Muscle of leg (tissue), 11 donors: ENCODE data around the gene PRSS50. TPM values are rescaled to one million over a fixed set of nuclear protein-coding genes. Genes with fewer than 3 reads are reported as not detected.

Experiments
- DNase-seq: peaks from one replicate; pipeline ENCODE4 v3.0.0; 2013
- H3K27ac ChIP-seq: one replicate; pipeline ENCODE4 v1.5.1; 2013; ENCODE audit warnings: mild to moderate bottlenecking, low read length, control low read depth
- H3K27me3 ChIP-seq: one replicate; pipeline ENCODE4 v1.6.1; 2013; ENCODE audit warnings: low read length; ENCODE audit not compliant: control insufficient read depth, insufficient read depth
- H3K36me3 ChIP-seq: one replicate; pipeline ENCODE4 v1.6.1; 2013; ENCODE audit warnings: low read length; ENCODE audit not compliant: control insufficient read depth, insufficient read depth
- H3K4me1 ChIP-seq: one replicate; pipeline ENCODE4 v1.6.1; 2013; ENCODE audit warnings: low read length; ENCODE audit not compliant: control insufficient read depth, insufficient read depth
- H3K4me3 ChIP-seq: one replicate; pipeline ENCODE4 v1.5.1; 2013; ENCODE audit warnings: low read length, control low read depth
- H3K9me3 ChIP-seq: replicated peaks from 2 replicates; pipeline ENCODE4 v1.6.1; 2013; ENCODE audit warnings: low read depth, low read length; ENCODE audit not compliant: control insufficient read depth
- WGBS: methylation state at CpG from one replicate; pipeline ENCODE4 v1.1.5; 2013; ENCODE audit warnings: missing lambda C conversion rate; ENCODE audit not compliant: insufficient coverage; 5-methylcytosine and 5-hydroxymethylcytosine counted together
- polyA plus RNA-seq, 8 donors: library from polyadenylated mRNA; unstranded; fragments of 120-200 nt; gene quantifications; one replicate each; pipeline versions ENCODE4 v1.2.1 to v1.2.3, GENCODE V29; 2013; ENCODE audit warnings: inconsistent platforms in 1 of 8, low replicate concordance in 1 of 8; ENCODE audit not compliant: insufficient read length in 8 of 8, insufficient read depth in 1 of 8
- total RNA-seq: library from RNA; stranded (reverse); fragments of 120-200 nt; gene quantifications from one replicate; pipeline ENCODE4 v1.2.4, GENCODE V29; 2013

Gene PRSS50
- total and polyA plus RNA-seq, 9 donors = 0.06 to 0.44 (median 0.12) TPM; not detected in 1

DNA sequence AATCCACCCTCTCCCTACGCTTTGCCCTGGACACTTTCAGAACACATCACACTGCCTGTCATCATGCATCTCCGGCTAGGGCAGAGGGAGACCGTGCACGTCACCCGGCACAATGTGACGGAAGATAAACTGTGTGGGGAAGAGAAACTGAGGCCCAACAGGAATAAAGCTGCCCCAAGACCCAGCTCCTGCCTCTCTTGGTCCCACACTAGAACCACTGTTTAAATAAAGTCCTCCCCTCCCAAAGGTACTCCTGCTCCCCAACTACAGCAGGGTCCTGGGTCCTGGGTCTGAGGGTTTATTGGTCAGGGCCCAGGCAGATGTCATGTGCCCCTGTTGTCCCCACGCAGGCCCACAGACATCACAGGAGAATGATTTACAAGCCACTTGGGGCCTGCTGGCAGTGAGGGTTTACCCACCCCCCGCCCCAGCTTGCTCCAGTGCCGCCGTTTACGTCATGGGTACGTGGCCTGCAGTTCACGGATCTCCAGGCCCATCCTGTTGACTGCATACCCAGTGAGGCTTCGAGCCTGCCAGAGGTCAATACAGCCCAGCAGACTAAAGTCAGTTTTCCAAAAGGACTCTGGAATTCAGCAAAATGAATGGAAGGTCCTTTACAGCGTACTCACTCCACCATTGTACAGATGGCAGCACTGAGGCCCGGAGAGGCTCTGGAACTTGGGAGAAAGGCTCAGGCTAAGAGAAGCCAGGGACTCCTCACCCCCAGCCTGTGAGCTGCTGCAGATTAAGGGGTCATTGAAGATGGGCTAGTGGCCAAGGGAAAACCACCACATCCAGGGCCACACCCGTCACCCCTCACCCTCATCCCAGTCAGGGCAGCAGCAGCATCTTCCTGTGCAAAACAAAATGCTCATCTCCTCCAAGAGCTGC is 47.4 kb downstream of the PRSS50 start:
- no peaks in the 10 kb centered on the region for H3K36me3 ChIP-seq
- no peak overlapping the region for H3K4me3 ChIP-seq
- WGBS = 81% methylated on average over 5 of the region's 17 CpGs
- no peak overlapping the region for H3K27ac ChIP-seq
- DNase-seq = peak; percentile 0
- no peaks in the 10 kb centered on the region for H3K9me3 ChIP-seq
- H3K27me3 ChIP-seq = peaks cover 19% of the 10 kb centered on the region
- peaks cover 11% of the 10 kb centered on the region for H3K4me1 ChIP-seq

DNA sequence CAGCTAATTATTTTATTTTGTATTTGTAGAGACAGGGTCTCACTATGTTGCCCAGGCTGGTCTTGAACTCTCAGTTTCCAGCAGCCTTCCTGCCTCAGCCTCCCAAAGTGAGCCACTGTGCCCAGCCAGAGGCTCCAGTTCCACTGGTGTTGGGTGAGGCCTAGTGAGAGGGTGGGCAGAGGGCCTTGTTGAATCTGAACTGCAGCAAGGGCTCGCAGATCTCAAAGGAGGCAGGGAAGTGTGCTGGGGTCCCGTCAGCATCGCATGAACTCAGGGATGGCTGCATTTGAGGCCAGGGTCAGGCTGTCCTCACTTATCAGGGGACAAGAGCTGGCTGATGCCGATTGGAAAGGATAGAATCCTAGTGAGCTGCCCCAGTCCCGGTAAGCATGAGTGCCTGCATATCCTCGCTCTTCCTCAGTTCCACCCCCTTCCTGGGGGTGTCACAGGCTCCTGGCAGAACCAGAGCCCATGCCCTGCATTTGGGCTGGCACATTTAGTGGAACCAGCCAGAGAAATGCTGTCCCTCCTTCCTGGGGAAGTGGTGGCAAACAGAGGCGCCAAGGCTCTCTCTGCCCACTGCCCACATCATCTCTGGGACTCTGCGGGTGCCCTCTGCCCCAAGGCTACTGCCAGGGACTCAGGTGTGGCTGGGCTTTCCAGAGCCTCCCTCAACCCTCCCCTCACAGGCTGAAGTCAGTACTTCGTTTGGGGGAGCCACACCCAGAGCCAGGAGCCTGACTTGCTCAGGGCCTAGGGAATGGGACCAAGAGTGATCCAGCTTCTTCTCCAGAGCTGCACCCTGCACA is 48.3 kb downstream of the PRSS50 start:
- Histone ChIP-seq H3K4me1 (peaks cover 12% of the 10 kb centered on the region), H3K27ac (no peak overlapping the region), H3K27me3 (peaks cover 23% of the 10 kb centered on the region), H3K9me3 (no peaks in the 10 kb centered on the region), H3K36me3 (no peaks in the 10 kb centered on the region), H3K4me3 (no peak overlapping the region)
- peak; percentile 0 for DNase-seq
- WGBS = 83% methylated on average over 8 of the region's 9 CpGs

DNA sequence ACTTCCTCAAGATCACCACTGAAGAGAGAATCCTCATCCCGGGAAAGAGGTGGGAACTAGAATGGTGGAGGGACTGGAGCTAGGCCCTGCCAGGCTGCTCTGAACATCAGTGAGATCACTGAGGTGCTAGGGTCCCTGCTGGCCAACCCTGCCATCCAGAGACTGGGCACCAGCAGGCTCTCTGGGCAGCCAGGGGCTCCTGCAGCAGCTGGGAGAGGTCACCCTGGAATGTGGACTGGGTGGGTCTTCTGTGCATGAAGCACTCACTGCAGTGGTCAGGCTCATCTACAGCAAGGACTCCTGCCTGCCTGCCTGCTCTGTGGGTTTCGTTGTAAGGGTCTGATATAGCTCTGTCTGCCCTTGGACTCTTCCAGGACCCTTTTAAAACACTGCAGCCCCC is 49.1 kb downstream of the PRSS50 start:
- H3K4me3 ChIP-seq = no peak overlapping the region
- 57% methylated on average over 1 of the region's 2 CpGs for WGBS
- H3K36me3 ChIP-seq = no peaks in the 10 kb centered on the region
- H3K4me1 ChIP-seq = peaks cover 20% of the 10 kb centered on the region
- peak; percentile 0 for DNase-seq
- H3K27me3 ChIP-seq = peaks cover 26% of the 10 kb centered on the region
- H3K27ac ChIP-seq = no peak overlapping the region
- H3K9me3 ChIP-seq = no peaks in the 10 kb centered on the region

DNA sequence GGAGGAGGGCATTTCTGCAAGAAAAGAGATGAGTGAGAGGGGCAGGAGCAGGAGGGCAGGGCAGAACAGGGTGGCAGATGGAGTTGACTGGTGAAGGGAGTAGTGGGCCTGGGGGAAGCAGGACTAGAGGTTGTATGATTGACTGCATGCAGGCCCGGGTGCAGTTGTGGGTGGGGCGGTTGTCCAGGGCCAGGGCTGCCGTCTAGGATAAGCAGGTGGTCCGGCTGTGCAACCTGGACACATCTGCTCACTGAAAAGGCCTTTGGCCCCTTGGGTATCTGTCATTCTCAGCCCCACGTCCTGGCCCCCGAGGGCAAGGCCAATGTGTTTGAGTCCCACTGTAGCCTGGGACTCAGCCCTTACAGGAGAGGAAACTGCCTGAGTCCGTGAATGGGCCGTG is 49.6 kb downstream of the PRSS50 start:
- peaks cover 22% of the 10 kb centered on the region for H3K27me3 ChIP-seq
- DNase-seq = no peak

DNA sequence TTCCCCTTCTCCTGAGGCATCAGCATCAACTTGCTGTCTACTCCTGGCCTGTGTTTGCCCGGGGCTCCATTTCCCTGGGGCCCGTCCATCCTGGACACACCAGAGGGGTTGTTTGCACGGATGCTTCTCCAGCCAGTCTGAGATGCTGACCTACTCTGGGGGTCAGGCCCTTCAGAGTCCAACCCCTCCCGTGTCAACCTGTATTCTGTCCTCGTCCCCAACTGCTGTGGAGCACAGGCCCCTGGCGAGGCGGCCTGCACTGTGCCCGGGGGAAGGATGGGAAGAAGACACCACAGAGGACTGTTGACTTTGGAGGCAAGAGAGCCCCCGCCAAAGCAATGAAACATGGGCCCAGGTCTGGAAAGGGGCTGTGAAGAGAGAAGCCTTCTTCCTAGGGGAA is 50.0 kb downstream of the PRSS50 start:
- peaks cover 22% of the 10 kb centered on the region for H3K27me3 ChIP-seq

More for the DNA sequence above, 49.6 kb downstream of the PRSS50 start:
- H3K4me3 ChIP-seq = no peak overlapping the region
- no peaks in the 10 kb centered on the region for H3K36me3 ChIP-seq
- no peaks in the 10 kb centered on the region for H3K9me3 ChIP-seq
- no peak overlapping the region for H3K27ac ChIP-seq
- WGBS = 64% methylated on average over 6 of the region's 8 CpGs
- peaks cover 25% of the 10 kb centered on the region for H3K4me1 ChIP-seq

DNA sequence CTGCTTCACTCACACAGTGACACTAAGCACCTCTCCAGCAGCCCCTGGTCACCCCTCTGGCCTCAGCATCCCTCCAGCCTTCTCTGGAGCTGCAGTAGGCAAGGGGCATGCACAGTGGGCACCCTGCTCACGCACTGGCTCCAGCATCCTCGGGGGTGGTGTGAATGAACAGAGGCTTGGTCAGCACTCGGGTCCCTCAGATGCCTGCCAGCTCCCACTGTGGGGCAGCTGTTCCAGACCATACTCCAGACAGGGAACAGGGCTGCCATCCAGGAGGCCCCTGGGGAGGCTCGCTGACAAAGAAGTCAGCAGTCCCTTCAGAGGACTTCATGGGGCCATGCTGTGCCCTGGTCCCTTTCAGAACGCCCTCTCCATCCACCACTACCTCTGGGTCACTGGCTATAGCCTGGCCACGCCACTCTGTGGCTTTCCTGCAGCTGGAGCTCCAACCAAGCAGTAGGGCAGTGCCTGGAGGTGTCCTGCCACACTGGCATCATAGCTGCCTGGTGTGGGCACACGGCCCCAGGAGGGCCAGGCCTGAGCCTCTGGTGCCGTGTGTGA is 50.5 kb downstream of the PRSS50 start:
- H3K4me3 ChIP-seq = no peak overlapping the region
- no peaks in the 10 kb centered on the region for H3K36me3 ChIP-seq
- H3K9me3 ChIP-seq = no peaks in the 10 kb centered on the region
- peak; percentile 20 for DNase-seq
- peaks cover 35% of the 10 kb centered on the region for H3K4me1 ChIP-seq
- WGBS = 94% methylated on average over 8 of the region's 8 CpGs
- H3K27ac ChIP-seq = no peak overlapping the region
- H3K27me3 ChIP-seq = peaks cover 22% of the 10 kb centered on the region

More for the DNA sequence above, 50.0 kb downstream of the PRSS50 start:
- H3K4me1 ChIP-seq = peaks cover 30% of the 10 kb centered on the region
- H3K9me3 ChIP-seq = no peaks in the 10 kb centered on the region
- H3K4me3 ChIP-seq = no peak overlapping the region
- no peaks in the 10 kb centered on the region for H3K36me3 ChIP-seq
- WGBS = 89% methylated on average over 9 of the region's 9 CpGs
- no peak overlapping the region for H3K27ac ChIP-seq
- no peak for DNase-seq

DNA sequence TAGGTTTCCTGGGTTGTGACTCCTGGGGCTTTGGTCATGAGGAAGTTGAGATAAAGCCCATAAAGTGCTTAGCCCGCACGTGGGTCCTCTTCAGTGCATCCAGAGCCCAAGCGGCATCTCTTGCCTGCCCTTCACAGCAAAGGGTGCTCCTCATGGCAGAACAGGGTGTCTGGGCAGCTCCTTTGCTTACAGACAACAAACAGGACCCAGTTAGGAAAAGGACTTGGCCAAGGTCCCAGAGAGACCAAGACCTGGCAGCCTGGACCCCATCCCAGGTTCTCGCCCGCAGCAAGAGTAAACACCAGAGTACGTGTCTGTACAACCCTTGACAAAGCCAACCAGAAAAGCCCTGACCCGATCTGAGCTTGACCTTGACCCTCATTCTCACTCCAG is 51.2 kb downstream of the PRSS50 start:
- H3K36me3 ChIP-seq = no peaks in the 10 kb centered on the region
- H3K9me3 ChIP-seq = no peaks in the 10 kb centered on the region
- no peak overlapping the region for H3K27ac ChIP-seq
- peak; percentile 1 for DNase-seq
- no peak overlapping the region for H3K4me3 ChIP-seq
- peaks cover 22% of the 10 kb centered on the region for H3K27me3 ChIP-seq
- peaks cover 40% of the 10 kb centered on the region for H3K4me1 ChIP-seq
- 79% methylated on average over 7 of the region's 7 CpGs for WGBS

DNA sequence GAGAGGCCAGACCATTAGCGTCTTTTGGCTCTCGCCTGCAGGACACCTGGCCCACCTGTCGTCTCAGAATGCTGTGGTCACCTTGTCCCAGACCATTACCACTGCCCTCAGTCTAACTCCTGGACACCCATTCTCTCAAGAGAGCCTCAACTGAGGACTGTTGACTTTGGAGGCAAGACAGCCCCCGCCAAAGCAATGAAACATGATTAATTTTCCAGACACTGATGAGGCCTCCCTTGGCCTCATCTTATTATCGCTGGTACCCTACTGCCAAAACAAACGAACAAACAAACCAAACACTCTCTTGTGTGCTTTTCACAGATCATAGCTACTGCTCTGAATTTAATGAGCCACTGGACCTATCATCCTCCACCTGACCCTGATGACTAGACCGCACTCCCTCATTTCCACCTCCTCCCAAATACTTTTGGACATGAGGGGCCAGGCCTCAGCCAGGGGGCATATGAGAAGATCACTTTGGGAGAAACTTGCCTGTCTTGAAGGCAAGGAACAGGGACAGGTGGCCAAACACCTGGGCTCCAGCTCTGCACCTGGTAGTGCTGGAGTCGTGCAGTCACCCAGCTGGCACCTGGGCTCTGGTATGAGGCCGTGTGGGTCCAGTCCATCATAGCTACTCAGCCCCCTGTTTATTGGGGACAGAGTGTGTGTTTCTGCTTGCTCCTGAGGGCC is 51.8 kb downstream of the PRSS50 start:
- Histone ChIP-seq H3K27me3 (peaks cover 23% of the 10 kb centered on the region), H3K9me3 (no peaks in the 10 kb centered on the region), H3K4me3 (no peak overlapping the region), H3K36me3 (no peaks in the 10 kb centered on the region), H3K4me1 (peaks cover 44% of the 10 kb centered on the region), H3K27ac (no peak overlapping the region)
- 48% methylated on average over 9 of the region's 9 CpGs for WGBS
- peak; percentile 10 for DNase-seq

DNA sequence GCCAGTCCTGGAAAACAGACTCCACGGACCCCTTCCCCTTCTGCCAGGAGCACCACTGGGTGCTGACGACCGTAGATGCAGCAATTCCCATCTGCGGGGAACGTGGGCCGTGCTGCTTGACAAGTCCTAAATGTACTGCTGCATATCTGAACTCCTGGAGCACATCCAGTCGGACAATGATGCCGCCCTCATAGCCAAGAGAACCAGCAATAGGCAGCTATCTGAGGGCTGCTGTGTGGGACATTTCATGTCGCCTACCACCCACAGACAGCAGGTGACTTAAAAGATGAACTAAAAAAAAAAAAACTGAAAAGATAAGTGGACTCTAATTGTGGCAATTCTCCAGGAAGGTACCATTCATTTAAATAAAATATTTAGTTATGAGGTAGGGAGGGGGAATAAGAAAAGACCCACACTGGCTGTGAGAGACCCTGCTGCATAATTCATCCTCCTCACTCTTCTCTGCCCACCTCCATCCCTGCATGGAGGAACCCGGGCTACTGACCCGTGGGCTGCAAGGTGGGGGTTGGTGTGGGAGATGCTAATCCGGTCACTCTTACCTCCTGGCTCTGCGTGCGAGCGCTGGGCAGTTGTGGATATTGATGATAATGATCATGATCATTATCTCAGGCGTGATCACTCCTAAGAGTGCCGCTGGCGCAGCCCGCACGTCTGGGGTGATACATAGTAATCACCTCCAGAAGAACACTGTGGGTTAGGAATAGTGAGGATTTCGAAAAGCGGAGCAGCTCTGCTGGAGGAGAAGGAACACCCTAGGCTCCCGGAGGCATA is 52.5 kb downstream of the PRSS50 start:
- Histone ChIP-seq H3K4me3 (no peak overlapping the region), H3K27ac (no peak overlapping the region), H3K4me1 (peaks cover 51% of the 10 kb centered on the region), H3K36me3 (no peaks in the 10 kb centered on the region), H3K9me3 (no peaks in the 10 kb centered on the region), H3K27me3 (peaks cover 27% of the 10 kb centered on the region)
- peak; percentile 2 for DNase-seq
- 63% methylated on average over 11 of the region's 23 CpGs for WGBS
